ENCODE results near the gene TRHDE.

TRHDE gene

DNA sequence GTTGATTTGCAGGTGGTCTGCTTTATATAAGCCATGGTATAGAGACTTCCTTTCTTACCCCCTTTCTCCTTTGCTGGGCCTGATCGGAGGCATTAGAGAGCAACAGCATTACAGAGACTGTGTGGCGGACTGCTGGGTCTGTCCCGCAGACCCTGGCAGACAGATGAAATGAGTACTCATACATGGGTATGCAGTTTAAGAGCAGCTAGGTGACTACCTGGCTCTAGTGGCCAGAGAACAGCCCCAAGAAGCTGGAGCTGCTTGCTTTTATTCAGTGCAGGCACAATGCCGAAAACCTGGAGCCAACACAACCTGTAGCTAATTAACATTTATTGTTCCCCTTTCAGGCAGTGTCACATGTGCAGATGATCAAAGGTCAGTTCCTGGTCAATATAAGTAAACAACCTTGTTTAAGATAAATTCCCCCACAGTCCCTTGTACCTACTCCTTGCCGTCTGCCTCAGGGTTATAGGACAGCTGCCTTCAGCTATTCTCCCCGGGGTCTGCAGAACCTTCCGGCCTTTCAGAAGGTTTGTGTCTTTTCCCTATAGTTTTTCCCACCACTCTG is 160.0 kb downstream of the TRHDE start:
- in situ Hi-C loops (cut with MboI; ENCODE audit: low sequenced_read_pairs), result no loop called here

DNA sequence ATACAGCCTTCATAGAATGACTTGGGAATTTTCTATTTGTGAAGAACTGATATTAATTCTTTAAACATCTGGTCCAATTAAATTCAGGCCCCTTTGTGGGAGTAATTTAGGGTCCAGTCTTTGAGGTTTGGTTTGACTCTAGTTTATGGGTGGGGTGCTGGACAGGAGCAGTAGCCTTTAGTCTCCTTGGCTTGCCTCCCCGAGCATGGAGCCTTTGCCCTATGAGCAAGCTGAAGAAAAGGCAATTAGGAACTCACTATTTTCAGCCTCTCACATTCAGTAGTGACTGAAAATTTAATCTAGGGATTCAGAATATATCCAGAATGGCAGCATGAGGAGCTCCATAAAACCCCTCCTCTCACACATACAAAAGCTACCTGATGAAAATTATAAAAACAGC is 161.1 kb downstream of the TRHDE start:
- in situ Hi-C loops (cut with MboI; ENCODE audit: low sequenced_read_pairs), result no loop called here

- in situ Hi-C loops (cut with MboI; ENCODE audit: low sequenced_read_pairs), result no loop called here
These were observed 162.8 kb downstream of the TRHDE start for GRCh38 chr12:72434999-72435398.

DNA sequence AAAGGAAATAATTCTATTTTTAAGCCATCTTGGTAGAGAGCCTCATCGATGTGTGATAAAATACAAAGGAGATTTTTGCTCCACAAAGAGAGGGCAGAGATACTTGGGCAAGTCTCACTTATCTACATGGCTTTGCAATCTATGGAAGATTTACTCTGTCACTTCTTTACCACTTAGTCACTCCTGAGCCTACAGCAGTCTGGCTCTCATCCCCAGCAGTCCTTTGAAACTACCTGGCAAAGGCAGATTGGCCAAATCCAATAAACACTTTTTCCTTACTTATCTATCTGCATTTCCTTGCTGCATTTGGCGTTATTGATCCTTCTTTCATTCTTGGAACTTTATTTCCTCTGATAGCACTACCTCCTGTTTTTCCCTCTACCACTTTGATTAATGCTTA is 170.0 kb downstream of the TRHDE start:
- in situ Hi-C loops (cut with MboI; ENCODE audit: low sequenced_read_pairs), result no loop called here

DNA sequence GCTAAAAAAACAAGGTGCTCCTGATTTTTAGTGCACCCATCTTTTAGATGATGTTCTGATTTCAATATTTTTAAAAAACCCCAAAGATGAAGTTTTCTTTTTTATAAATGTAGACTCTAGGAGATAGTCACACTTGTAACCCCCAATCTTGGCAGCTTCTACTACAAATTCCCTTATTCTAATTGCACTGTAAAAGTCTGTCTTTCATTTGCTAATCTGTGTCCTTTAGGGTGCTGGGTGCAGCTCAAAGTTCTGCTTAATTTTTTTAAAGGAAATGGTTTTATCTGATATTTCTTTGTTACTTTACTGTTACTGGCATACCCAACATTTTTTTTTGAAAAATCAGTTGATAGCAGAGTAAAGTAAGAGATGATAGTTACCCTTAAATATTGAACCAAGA is 172.0 kb downstream of the TRHDE start:
- in situ Hi-C loops (cut with MboI; ENCODE audit: low sequenced_read_pairs), result no loop called here

DNA sequence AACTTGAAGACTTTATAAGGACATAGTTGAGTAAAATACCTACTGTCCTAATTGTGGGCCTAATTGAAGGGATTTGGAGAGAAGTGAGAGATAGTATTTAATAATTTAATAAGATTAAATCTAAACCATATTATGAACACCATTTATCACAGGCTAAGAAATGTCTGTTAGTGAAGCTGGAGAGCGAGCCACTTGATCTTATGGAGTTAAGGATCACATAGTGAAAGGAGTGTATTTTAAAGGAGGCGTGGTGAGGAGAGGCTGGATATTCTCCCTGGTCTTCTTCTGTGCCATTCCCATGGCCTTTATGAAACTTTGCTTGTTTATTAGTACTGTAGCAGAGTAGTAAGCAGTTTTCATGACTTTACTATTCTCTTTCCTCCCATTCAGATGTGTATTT is 172.4 kb downstream of the TRHDE start:
- in situ Hi-C loops (cut with MboI; ENCODE audit: low sequenced_read_pairs), result no loop called here

- in situ Hi-C loops (cut with MboI; ENCODE audit: low sequenced_read_pairs), result no loop called here
These were observed 175.9 kb downstream of the TRHDE start for GRCh38 chr12:72448089-72448488.

DNA sequence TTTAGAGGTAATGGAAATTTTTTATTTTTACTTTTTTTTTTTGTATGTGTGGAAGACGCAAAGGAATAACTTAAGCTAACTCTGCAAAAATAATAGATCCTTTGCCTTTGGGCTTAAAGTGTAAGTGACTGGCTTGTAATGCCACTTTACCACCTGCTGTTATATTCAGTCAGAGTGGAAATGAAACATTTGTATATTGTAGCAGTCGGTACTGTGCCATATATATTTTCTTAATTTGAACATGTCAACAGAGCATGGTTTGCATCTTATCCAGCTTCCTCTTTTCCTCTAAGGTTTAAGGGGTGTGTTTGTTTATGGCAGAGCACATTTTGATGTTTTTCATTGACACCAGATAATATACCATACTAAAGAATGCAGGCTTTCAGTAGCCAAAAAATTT is 176.6 kb downstream of the TRHDE start:
- in situ Hi-C loops (cut with MboI; ENCODE audit: low sequenced_read_pairs), result no loop called here

- in situ Hi-C loops (cut with MboI; ENCODE audit: low sequenced_read_pairs), result no loop called here
These were observed 180.9 kb downstream of the TRHDE start for GRCh38 chr12:72453066-72453465.

DNA sequence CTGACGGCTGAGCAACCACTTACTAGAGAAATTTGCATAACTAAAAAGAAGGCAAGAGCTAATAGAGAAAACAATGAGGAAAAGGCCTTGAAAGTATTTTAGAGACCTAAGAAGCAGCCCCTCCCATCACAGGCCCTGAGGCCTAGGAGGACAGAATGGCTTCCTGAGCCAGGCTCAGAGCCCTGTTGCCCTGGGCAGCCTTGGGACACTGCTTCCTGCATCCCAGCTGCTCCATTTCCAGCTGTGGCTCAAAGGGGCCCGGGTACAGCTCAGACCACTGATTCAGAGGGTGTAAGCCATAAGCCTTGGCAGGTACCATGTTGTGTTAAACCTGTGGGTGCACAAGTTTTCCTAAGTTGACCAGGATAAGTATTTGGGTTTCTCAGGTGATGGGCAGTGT is 181.4 kb downstream of the TRHDE start:
- in situ Hi-C loops (cut with MboI; ENCODE audit: low sequenced_read_pairs), result no loop called here

DNA sequence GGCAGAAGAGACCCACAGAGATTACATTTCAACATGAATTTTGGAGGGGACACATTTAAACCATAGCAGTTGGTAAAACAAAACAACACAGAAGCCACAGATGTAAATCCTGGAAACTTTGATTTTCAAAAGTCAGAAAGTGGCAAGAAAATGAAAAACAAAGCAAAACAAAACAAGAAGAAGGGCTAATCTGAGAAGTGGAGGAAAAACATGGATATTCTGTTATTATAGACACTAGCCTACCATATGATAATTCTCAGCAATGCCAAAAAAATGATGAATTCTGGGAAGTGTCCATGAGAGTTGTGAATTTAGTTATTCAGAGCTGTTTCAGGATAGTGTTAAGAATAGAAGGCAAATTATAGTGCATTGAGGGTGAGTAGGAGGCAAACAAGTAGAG is 192.3 kb downstream of the TRHDE start:
- in situ Hi-C loops (cut with MboI; ENCODE audit: low sequenced_read_pairs), result no loop called here

DNA sequence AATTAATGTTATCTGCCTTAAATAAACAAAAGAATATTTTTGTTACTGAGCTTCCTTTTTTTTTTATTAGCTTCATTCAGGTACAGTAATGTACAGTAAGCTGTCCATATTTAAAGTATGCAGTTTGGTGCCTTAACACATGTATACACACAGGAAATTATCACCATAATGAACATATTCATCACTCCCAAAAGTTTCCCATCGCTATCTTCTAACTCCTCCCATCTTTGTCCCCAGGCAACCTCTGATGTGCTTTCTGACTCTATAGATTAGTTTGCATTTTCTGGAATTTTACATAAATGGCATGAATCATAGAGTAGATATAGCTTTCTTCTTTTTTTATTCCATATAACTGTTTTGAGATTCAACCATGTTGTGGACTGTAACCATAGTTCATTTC is 193.0 kb downstream of the TRHDE start:
- in situ Hi-C loops (cut with MboI; ENCODE audit: low sequenced_read_pairs), result no loop called here

GRCh38 chr12:72465940-72466630 is 193.9 kb downstream of the TRHDE start:
- in situ Hi-C loops (cut with MboI; ENCODE audit: low sequenced_read_pairs), result no loop called here

GRCh38 chr12:72467985-72468384 is 195.8 kb downstream of the TRHDE start:
- in situ Hi-C loops (cut with MboI; ENCODE audit: low sequenced_read_pairs), result no loop called here

- in situ Hi-C loops (cut with MboI; ENCODE audit: low sequenced_read_pairs), result no loop called here
These were observed 196.3 kb downstream of the TRHDE start for GRCh38 chr12:72468505-72468904.

DNA sequence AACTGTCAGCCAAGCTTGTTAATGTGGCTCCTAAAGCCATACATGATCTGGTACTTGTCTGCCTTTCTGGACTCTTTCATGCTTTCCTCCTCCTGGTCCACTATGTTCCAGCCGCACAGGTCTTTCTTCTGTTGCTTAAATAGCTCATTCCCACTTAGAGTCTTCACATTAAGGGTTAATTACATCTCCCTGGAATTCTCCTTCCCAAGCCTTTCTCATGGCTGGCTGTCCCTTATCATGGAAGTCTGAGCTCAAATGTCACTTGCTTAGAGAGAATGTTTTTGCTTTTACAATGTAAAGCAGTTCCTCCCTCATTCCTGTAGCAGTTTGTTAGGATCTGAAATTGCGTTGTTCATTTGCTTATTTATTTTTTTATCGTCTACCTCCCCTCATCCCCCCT is 199.6 kb downstream of the TRHDE start:
- in situ Hi-C loops (cut with MboI; ENCODE audit: low sequenced_read_pairs), result no loop called here

DNA sequence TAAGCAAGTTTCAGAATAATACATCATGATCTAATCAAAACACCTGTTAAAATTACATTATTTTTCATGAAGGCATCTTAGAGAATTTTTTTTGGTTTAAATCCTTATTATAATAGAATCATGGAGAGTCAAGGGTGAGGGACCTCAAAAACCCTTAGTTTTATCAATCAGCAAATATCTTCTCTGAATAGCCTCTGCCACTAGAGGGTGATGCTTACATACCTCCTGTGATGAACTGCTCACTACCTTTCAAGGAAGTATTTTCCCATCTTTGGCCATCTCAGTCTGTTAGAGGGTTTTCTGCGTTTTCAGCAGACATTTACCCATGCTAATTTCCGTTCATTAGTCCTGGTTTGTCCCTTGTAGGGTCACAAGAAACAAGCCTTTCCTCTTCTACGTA is 200.2 kb downstream of the TRHDE start:
- in situ Hi-C loops (cut with MboI; ENCODE audit: low sequenced_read_pairs), result no loop called here

- in situ Hi-C loops (cut with MboI; ENCODE audit: low sequenced_read_pairs), result no loop called here
These were observed 204.1 kb downstream of the TRHDE start for GRCh38 chr12:72476301-72476700.

GRCh38 chr12:72485017-72485701 is 213.0 kb downstream of the TRHDE start:
- in situ Hi-C loops (cut with MboI; ENCODE audit: low sequenced_read_pairs), result no loop called here

DNA sequence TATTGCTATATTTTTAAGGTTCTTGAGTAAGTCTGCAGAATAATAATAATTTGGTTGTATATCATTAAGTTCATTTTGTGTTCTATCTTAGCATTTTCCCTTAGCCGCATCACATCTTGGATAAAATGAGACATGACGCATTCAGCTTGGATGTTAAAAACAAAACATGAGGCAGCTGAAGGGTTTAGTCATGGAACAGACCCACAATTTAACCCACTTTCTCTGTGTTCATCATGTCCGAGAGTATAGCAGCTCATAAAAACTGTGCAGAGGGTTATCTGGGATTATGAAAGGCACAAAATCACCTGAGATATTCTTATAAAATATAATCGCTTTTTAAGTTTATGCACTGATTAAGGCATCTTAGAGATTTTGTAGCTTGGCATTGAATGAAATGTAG is 219.3 kb downstream of the TRHDE start:
- in situ Hi-C loops (cut with MboI; ENCODE audit: low sequenced_read_pairs), result no loop called here

DNA sequence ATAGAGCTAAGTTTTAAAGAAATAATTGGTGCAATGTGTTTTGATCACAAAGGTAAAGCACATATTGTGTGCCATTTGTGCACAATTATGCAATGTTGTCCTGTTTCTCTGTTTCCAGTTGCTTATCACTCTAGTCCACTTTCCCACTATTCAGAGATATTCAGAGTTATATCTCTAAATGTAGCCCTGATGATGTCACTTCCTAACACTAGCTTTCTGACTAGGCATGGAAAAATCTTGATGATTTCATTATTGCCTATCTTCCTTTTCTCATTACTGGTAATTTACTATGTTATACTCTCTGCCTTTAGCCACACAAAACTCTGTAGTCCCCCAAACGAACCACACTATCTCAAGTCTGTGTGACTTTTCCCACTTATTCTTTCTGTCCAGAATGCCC is 221.2 kb downstream of the TRHDE start:
- in situ Hi-C loops (cut with MboI; ENCODE audit: low sequenced_read_pairs), result no loop called here

- in situ Hi-C loops (cut with MboI; ENCODE audit: low sequenced_read_pairs), result no loop called here
These were observed 226.2 kb downstream of the TRHDE start for GRCh38 chr12:72498354-72498753.
